Measurements from ENCODE around the gene TUSC1. TPM values are rescaled to one million over a fixed set of nuclear protein-coding genes. Genes with fewer than 3 reads are reported as not detected.

The TUSC1 gene
- total RNA-seq, 1 experiment from 2014 or later = 6.0 TPM

- TF ChIP-seq ZBTB43 (CRISPR knock-in tag; IDR thresholded peaks at IDR 0.05) (no peak), ATF1 (CRISPR knock-in tag; IDR thresholded peaks at IDR 0.05) (no peak), ZNF219 (CRISPR knock-in tag; IDR thresholded peaks at IDR 0.05; ENCODE audit: borderline replicate concordance) (no peak), E2F4 (CRISPR knock-in tag; IDR thresholded peaks at IDR 0.05; ENCODE audit: borderline replicate concordance, low read depth) (no peak), ZNF425 (CRISPR knock-in tag; conservative IDR thresholded peaks at IDR 0.05) (no peak), ETV6 (CRISPR knock-in tag; IDR thresholded peaks at IDR 0.05) (no peak), MXD4 (CRISPR knock-in tag; IDR thresholded peaks at IDR 0.05; ENCODE audit: borderline replicate concordance) (no peak), AFF4 (CRISPR knock-in tag; IDR thresholded peaks at IDR 0.05; ENCODE audit: borderline replicate concordance) (no peak), CREM (CRISPR knock-in tag; IDR thresholded peaks at IDR 0.05) (no peak), STAT6 (CRISPR knock-in tag; conservative IDR thresholded peaks at IDR 0.05; ENCODE audit: low read depth) (no peak), CBFB (CRISPR knock-in tag; IDR thresholded peaks at IDR 0.05; ENCODE audit: low read depth) (no peak), GTF2I (CRISPR knock-in tag; conservative IDR thresholded peaks at IDR 0.05) (no peak)
These were observed 659 bp upstream of the TUSC1 start (continued) for GRCh38 chr9:25678846-25679360.

- H3K4me3 Mint-ChIP-seq = peak overlapping the region; percentile 65
- peaks cover 9% of the 10 kb centered on the region; the same call in 1 of the 2 replicates for H3K27me3 Mint-ChIP-seq (ENCODE audit: low read depth)
- peaks cover 6% of the 10 kb centered on the region for H3K36me3 Mint-ChIP-seq
- ATAC-seq = peak; percentile 93
- POLR2A ChIA-PET = no interaction called here
- peak overlapping the region; percentile 57 for H3K27ac Mint-ChIP-seq
- peaks cover 6% of the 10 kb centered on the region for H3K9me3 Mint-ChIP-seq
- DNase-seq (ENCODE audit: low spot score) = peak; percentile 80
- CTCF ChIA-PET = interaction anchor here (2.1 kb wide), 1 partner anchor 39 kb away, joined by 9 read pairs; no protein-coding TSS in a partner anchor
- H3K4me1 Mint-ChIP-seq = peaks cover 11% of the 10 kb centered on the region
- TF ChIP-seq AFF4 (CRISPR knock-in tag; IDR thresholded peaks at IDR 0.05; ENCODE audit: borderline replicate concordance) = 0 out of 2 replicates have a peak, but pooled peaks have one; percentile 20
- TF ChIP-seq ATF6 (CRISPR knock-in tag; IDR thresholded peaks at IDR 0.05) = no peak
These were observed 720 bp downstream of the TUSC1 start for GRCh38 chr9:25677301-25678146.

Measured in WTC11 (cell line).